ENCODE results near the gene IFFO2.

The IFFO2 gene

DNA sequence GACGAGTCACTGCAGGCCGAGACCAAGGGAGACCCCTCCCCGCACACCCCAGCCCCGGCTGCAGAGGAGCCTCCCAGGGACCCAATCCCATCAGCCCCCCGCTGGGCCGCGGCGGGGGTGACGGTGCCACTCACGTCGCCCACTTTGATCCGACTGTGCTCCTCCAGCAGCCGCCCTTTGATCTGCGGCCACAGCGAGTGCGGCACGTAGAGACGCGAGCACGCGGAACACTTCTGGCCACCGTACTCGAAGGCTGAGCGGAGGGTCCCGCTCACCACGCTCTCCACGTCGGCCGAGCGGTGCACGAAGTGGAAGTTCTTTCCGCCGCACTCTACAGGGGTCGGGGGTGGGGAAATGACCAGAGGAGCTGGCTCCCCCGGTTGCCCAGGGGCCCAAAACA lies 79.2 kb downstream of the IFFO2 start:
- DNase-seq (ENCODE audit: low read depth) = no peak
- no peak for TF ChIP-seq CTCF (IDR thresholded peaks at IDR 0.05; ENCODE audit: insufficient read depth, low read depth, low read length, missing control alignments)

GRCh38 chr1:18876210-18876609 lies 80.3 kb downstream of the IFFO2 start:
- no peak for TF ChIP-seq CTCF (IDR thresholded peaks at IDR 0.05; ENCODE audit: insufficient read depth, low read depth, low read length, missing control alignments)
- no peak for DNase-seq (ENCODE audit: low read depth)
- no peak overlapping the region for H3K4me3 ChIP-seq (ENCODE audit: low read length)

More for the DNA sequence above, 79.2 kb downstream of the IFFO2 start:
- no peak overlapping the region for H3K4me3 ChIP-seq (ENCODE audit: low read length)

DNA sequence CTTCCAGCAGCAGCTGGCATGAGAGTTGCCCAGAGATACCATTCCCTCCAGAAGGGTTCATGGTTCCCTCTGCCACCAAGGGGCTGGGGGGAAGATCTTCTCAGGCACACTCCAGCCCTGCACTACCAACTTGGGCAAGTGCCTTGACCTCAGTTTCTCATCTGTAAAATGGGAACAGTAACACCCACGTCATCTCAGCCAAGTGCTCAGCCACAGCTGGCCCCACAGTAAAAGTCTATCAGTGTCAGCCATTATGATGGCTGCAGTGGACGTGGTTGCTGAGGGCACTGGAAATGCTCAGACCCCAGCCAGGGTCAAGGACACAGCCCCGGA lies 80.7 kb downstream of the IFFO2 start:
- no peak for DNase-seq (ENCODE audit: low read depth)
- no peak overlapping the region for H3K4me3 ChIP-seq (ENCODE audit: low read length)
- no peak for TF ChIP-seq CTCF (IDR thresholded peaks at IDR 0.05; ENCODE audit: insufficient read depth, low read depth, low read length, missing control alignments)

DNA sequence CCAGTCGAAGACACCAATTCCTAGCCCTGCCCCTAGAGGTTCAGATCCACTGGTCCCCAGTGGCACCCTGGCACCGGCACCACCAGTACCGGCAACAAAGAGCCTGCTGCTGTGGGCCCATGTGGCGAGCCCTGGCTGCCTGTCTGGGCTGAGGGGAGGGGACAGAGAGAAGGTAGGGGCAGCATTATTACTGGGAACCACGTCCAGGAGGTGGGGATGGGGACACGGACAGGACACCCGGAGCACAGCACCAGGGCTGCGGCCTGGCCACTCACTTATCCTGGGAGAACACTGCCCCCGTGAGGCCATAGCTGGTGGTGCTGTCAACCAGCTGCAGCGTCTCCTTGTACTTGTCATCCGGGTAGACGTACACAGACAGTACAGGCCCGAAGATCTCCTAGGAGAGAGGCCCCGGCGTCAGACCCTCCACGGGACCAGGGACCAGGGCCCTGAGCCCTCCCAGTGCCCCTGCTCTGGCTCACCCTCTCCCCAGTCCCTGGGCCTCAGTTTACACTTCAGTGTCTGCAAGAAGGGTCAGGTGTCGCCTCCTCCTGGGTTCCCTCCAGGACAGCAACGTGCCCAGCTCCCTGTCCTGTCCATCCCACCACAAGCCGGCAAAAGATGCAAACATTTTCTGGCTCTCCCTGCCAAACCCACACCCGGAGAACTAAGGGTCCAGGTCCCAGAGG lies 81.2 kb downstream of the IFFO2 start:
- no peak overlapping the region for H3K4me3 ChIP-seq (ENCODE audit: low read length)
- TF ChIP-seq CTCF (IDR thresholded peaks at IDR 0.05; ENCODE audit: insufficient read depth, low read depth, low read length, missing control alignments) = peak; percentile 80
- peak; percentile 86 for DNase-seq (ENCODE audit: low read depth)

- H3K4me3 ChIP-seq (ENCODE audit: low read length) = no peak overlapping the region
- no peak for TF ChIP-seq CTCF (IDR thresholded peaks at IDR 0.05; ENCODE audit: insufficient read depth, low read depth, low read length, missing control alignments)
- DNase-seq (ENCODE audit: low read depth) = no peak
These were observed 81.9 kb downstream of the IFFO2 start for GRCh38 chr1:18874600-18874999.

- H3K4me3 ChIP-seq (ENCODE audit: low read length) = no peak overlapping the region
- TF ChIP-seq CTCF (IDR thresholded peaks at IDR 0.05; ENCODE audit: insufficient read depth, low read depth, low read length, missing control alignments) = no peak
These were observed 82.4 kb downstream of the IFFO2 start for GRCh38 chr1:18874036-18874435.

GRCh38 chr1:18872071-18872611 lies 84.3 kb downstream of the IFFO2 start:
- no peak overlapping the region for H3K4me3 ChIP-seq (ENCODE audit: low read length)
- TF ChIP-seq CTCF (IDR thresholded peaks at IDR 0.05; ENCODE audit: insufficient read depth, low read depth, low read length, missing control alignments) = no peak
- no peak for DNase-seq (ENCODE audit: low read depth)

More at GRCh38 chr1:18874036-18874435, 82.4 kb downstream of the IFFO2 start:
- DNase-seq (ENCODE audit: low read depth) = no peak
